Measurements from ENCODE around the gene CACTIN. TPM values are rescaled to one million over a fixed set of nuclear protein-coding genes. Genes with fewer than 3 reads are reported as not detected.

CACTIN gene
- polyA plus RNA-seq, 1 of the 3 experiments (the other 2 are of a cell fraction), result 36.4 TPM

GRCh38 chr19:3604227-3604986 is 22.2 kb downstream of the CACTIN start:
- no peak overlapping the region for H3K9ac ChIP-seq
- ChIA-PET POLR2A (no interaction called here), CTCF (interaction anchor here (1.9 kb wide), 1 partner anchor 19 kb away, joined by 9 read pairs; the partner anchor contains the start of gene GIPC3)
- no peaks in the 10 kb centered on the region for H3K27me3 ChIP-seq (ENCODE audit: insufficient read depth)
- H3K36me3 ChIP-seq (replicated peaks in 1 of 2; ENCODE audit: control insufficient read depth in 1 of 2, insufficient read depth in 2 of 2, low read length in 1 of 2), result no peaks in the 10 kb centered on the region
- no peaks in the 10 kb centered on the region for H3K9me2 ChIP-seq
- no peaks in the 10 kb centered on the region for H3K79me2 ChIP-seq (ENCODE audit: insufficient read depth)
- no peak overlapping the region for H3K27ac ChIP-seq (ENCODE audit: low read depth in 2 of 2, low read length in 1 of 2)
- H2AFZ ChIP-seq (ENCODE audit: low read depth), result no peak overlapping the region
- H3K9me3 ChIP-seq, result no peaks in the 10 kb centered on the region
- H3F3A ChIP-seq (replicated peaks; ENCODE audit: insufficient read depth), result no peaks in the 10 kb centered on the region
- no peak for TF ChIP-seq TCF12 (IDR thresholded peaks at IDR 0.05)
- TF ChIP-seq EZH2phosphoT487 (IDR thresholded peaks at IDR 0.05; ENCODE audit: borderline replicate concordance, low read depth), result no peak
- no peak for TF ChIP-seq FOXM1 (IDR thresholded peaks at IDR 0.05; ENCODE audit: low read depth)
- no peak for TF ChIP-seq RXRA (IDR thresholded peaks at IDR 0.05; ENCODE audit: borderline replicate concordance, low read depth)
- TF ChIP-seq, protein P1, sequence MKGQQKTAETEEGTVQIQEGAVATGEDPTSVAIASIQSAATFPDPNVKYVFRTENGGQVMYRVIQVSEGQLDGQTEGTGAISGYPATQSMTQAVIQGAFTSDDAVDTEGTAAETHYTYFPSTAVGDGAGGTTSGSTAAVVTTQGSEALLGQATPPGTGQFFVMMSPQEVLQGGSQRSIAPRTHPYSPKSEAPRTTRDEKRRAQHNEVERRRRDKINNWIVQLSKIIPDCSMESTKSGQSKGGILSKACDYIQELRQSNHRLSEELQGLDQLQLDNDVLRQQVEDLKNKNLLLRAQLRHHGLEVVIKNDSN (IDR thresholded peaks at IDR 0.05; ENCODE audit: borderline replicate concordance, low read depth), result no peak
- no peak for TF ChIP-seq TAF1 (IDR thresholded peaks at IDR 0.05; ENCODE audit: borderline replicate concordance, low read depth, low read length)
- no peak for TF ChIP-seq IRF3 (IDR thresholded peaks at IDR 0.05; ENCODE audit: low read depth, low read length)
- no peak for TF ChIP-seq RFX5 (IDR thresholded peaks at IDR 0.05; ENCODE audit: low read length)
- no peak for TF ChIP-seq EP300 (IDR thresholded peaks at IDR 0.05; ENCODE audit: borderline replicate concordance in 1 of 2, low read depth in 1 of 2, low read length in 1 of 2)
- TF ChIP-seq GABPA (IDR thresholded peaks at IDR 0.05; ENCODE audit: low read depth), result no peak
- no peak for TF ChIP-seq FOSL2 (IDR thresholded peaks at IDR 0.05; ENCODE audit: borderline replicate concordance, low read depth)
- TF ChIP-seq, protein P2, sequence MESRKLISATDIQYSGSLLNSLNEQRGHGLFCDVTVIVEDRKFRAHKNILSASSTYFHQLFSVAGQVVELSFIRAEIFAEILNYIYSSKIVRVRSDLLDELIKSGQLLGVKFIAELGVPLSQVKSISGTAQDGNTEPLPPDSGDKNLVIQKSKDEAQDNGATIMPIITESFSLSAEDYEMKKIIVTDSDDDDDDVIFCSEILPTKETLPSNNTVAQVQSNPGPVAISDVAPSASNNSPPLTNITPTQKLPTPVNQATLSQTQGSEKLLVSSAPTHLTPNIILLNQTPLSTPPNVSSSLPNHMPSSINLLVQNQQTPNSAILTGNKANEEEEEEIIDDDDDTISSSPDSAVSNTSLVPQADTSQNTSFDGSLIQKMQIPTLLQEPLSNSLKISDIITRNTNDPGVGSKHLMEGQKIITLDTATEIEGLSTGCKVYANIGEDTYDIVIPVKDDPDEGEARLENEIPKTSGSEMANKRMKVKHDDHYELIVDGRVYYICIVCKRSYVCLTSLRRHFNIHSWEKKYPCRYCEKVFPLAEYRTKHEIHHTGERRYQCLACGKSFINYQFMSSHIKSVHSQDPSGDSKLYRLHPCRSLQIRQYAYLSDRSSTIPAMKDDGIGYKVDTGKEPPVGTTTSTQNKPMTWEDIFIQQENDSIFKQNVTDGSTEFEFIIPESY (IDR thresholded peaks at IDR 0.05; ENCODE audit: borderline replicate concordance, low read depth), result no peak
- no peak for TF ChIP-seq TEAD4 (IDR thresholded peaks at IDR 0.05; ENCODE audit: borderline replicate concordance, insufficient read depth)
- TF ChIP-seq SIN3A (IDR thresholded peaks at IDR 0.05; ENCODE audit: borderline replicate concordance, low read depth, low read length), result no peak
- no peak for TF ChIP-seq USF2 (IDR thresholded peaks at IDR 0.05; ENCODE audit: borderline replicate concordance, low read depth, low read length)
- TF ChIP-seq JUND (IDR thresholded peaks at IDR 0.05), result no peak
- TF ChIP-seq NFIC (IDR thresholded peaks at IDR 0.05; ENCODE audit: borderline replicate concordance), result no peak
- no peak for TF ChIP-seq YY1 (IDR thresholded peaks at IDR 0.05; ENCODE audit: low read depth)
- peaks cover 8 to 14% of the 10 kb centered on the region in 2 experiments; a peak in 1 of 4 replicates for H3K4me1 ChIP-seq (ENCODE audit: control insufficient read depth in 1 of 2, insufficient read depth in 2 of 2, low read depth in 1 of 2, low read length in 1 of 2)
- H3K4me2 ChIP-seq, result no peak overlapping the region
- H3K4me3 ChIP-seq (ENCODE audit: low read depth in 2 of 2, low read length in 1 of 2), result no peak overlapping the region
- WGBS (ENCODE audit: low lambda C conversion rate), result 90% methylated on average over 14 of the region's 27 CpGs
- no peaks in the 10 kb centered on the region for H4K20me1 ChIP-seq (ENCODE audit: insufficient read depth)
- DNase-seq, result no peak
